ENCODE results near the gene CAMTA1.

The CAMTA1 gene

DNA sequence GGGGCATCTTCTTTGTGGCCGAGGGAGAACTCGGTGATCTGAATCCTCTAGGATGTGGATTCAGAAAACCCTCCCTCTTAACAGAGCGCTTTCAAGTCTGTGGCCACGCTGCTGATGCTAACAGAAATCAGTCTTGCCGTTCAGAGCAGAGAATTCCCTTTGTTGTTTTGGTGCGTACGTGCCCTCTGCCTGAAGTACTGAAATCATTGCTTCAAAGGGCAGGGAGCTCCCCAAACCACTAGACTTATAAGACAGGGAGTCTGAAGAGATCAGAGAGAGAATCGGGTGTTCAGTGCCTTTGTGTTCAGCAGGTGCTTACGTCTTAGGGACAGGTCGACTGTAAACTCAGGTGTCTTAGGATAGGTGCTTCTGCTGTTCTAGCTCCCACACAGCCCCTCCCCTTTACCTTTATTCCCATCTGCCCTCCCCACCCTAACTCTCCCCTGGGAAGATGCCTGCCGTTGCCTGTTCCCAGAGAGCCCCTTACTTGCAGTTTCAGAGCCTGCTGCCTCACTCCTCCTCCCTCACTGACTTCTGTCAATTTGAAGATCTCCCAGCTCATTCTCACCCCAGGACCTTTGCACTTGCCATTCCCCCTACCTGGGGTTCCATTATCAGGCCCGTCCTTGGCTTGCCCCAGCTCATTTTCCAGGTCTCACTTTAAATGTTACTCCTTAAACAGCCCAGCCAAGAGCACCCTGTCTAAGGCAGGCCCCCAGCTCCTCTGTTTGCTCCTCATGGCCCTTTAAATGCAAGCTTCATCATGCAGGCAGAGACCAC, 143.0 kb downstream of the CAMTA1 start:
- no peak for DNase-seq (ENCODE audit: low read depth)

DNA sequence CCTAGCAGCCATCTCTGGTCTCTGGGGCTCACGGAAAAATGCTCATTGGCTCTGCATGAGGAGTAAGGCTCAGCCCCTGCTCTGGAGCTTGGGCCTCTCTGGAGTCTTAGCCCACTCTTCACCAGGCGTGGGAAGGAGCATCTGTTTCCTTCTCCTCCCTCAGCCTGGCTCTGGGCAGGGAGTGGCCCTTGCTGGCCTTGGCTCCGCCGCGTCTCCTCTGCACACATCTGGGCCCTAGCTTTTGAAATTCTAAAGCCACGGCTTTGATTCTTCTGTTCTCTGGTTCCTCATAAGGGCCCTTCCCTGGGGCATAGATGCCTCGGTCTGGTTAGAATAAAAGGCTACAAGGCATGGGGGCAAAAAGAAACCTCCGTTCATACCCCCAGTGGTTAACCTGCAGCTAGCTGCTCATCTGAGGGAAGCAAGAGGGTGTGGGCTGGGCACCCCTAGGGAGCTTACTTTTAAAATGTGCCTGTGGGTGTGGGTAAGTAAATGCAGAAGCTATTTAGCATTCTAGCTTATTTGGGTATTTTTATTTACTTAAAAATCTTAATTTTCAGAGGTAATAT, 145.6 kb downstream of the CAMTA1 start:
- no peak for DNase-seq (ENCODE audit: low read depth)

DNA sequence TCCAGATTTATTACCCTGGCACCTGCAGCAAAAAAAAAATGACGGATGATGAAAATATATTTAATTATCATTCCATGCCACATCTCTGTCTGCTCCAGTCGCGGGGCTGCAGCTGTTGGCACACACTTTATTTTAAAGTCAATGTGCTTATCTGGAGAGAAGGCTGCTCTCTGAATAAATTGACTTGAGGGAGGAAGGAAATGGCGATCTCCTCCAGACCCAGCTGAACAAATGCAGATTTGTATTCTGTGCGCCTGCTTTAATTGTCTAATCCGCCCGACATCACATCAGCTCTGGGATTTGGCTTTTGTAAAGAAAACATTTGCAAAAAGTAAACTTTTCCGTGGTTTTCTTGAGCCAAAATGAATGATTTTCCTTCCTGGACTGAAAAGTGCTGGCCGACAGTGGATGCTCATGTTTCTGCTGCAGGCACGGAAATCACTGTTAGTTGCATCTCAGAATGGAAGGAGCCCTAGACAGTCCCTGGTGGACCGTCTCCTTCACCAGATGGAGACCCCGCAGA, 150.2 kb downstream of the CAMTA1 start:
- no peak for DNase-seq (ENCODE audit: low read depth)

DNA sequence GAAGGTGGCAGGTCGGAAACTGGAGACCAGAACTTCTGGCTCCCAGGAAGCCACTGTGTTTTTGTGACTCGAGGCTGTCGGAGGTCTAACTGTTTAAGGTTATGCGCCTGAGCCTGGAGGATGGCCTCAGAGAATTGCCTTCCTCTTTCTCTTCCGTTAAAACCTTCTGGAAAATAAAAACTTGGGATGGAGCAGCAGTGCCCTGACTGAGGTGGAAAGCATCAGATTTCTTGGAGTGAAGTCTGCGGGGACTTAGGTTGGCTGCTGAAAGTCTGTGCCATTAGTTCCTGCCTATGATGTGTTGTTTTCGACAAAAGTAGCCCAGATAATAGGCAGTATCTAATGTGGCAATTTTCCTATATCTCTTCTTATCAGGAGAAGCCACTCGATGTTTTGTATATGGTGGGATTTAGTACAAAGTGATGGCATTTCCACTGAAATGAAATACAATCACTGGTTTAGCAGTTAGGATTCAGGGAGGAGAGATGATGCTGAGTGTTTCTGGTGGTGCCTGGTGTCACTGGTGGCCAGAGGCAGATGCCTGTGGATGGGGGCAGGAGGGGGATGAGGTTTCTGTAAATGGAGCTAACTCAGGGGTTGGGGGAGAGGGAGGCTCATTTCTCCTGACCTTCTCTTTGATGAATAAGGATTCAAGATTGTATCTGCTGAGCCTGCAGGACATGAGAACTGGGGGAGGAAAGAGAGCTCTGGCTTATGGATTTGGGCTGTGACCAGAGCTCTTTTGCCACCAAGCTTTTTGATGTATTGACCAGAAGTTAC, 150.8 kb downstream of the CAMTA1 start:
- no peak for DNase-seq (ENCODE audit: low read depth)

DNA sequence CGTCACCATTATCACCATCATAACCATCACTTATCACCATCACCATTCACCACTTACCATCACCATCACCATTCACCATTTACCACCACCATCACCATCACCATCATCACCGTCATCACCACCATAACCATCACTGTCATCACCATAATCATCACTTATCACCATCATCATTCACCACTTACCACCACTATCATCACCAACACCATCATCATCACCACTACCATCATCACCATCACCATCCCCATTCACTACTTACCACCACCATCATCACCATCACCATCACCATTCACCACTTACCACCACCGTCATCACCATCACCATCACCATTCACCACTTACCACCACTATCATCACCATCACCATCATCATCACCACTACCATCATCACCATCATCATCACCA, 151.8 kb downstream of the CAMTA1 start:
- DNase-seq (ENCODE audit: low read depth), result no peak

DNA sequence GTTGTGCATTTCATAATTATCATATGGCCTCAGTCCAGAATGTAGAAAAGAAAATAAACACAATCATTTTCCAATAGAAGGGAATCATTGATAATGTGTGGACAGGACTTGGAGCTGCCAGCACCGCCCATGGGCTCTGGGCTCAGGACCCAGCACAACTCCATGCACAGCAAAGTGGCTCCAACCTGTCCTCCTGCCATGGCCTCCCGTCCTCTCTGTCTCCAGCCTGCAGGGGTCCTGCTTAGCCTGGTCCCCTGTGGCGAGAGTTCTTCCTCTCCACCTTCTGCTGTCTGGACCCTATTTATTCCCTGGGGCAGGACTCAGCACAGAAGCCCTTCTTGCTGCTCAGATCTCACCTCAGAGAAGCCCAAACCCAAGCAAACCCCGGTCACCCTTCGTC, 154.1 kb downstream of the CAMTA1 start:
- no peak for DNase-seq (ENCODE audit: low read depth)

DNA sequence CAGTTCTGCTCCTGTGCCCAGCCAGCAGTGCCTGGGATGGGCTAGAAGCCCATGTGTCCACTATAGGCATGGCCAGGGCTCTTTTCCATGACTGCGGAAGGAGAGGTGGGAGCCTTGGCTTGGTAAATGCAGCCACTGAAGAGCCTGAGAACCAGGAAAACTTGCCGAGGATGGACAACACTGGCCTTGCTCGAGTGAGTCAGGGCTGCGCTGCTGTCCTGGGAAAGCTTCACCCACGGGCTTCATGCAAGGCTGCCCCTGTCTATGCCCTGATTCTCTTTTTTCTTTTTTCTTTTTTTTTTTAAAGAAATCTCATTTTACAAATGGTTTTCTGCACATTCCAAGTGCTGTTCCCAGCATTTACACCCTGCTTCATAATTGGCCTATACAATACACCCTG, 156.5 kb downstream of the CAMTA1 start:
- no peak for DNase-seq (ENCODE audit: low read depth)

DNA sequence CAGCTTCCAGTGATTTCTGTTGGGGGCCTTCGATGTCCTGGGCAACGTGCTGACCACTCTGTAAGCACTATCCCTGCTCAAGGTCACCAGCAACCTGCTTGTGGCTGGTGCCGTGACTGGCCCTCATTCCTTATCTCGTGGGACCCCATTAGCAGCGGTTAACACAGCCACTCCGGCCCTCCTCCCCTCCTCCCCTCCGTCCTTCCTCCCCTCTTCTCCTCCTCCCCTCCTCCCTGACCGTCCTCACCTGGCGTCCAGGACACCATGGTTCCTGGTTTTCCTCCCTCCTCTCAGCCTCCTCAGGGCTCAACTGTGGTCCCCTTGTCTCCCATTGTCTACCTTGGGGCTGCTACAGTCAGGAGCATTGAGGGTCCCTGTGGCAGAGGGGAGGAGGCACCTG, 157.7 kb downstream of the CAMTA1 start:
- no peak for DNase-seq (ENCODE audit: low read depth)

DNA sequence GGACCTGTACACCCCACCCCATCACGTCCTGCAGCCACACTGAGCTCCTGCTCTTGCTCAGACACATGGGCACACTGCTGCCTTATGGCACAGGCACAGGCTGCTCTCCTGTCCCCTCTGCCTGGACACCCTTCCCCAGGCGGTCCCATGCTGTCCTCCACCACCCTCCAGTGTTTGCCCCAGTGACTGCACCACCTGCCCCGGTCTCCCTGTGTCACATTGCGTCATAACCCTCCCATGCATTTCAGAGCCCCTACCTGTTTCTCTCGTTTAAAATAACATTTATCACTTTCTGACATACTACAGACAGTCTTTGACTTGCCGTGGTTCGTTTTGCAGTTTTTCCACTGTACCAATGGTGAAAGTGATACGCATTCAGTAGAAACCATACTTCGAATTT, 159.2 kb downstream of the CAMTA1 start:
- DNase-seq (ENCODE audit: low read depth), result no peak

DNA sequence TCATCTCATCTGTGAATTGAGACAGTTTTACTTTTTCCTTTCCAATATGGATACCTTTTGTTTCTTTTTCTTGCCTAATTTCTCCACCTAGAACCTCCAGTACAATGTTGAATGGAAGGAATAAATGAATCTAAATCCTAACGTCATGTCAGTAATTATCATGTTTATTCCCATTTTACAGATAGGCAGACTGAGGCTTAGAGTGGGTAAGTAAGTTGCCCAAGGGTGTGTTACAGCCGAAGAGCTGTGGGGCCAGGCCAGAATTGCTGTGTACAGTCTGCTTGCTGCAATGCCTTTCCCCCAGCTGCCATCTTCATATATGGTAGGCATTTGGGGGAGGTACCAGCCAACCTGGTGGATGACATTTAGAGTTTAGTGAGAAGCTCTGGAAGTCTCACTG, 162.7 kb downstream of the CAMTA1 start:
- DNase-seq (ENCODE audit: low read depth), result no peak

DNA sequence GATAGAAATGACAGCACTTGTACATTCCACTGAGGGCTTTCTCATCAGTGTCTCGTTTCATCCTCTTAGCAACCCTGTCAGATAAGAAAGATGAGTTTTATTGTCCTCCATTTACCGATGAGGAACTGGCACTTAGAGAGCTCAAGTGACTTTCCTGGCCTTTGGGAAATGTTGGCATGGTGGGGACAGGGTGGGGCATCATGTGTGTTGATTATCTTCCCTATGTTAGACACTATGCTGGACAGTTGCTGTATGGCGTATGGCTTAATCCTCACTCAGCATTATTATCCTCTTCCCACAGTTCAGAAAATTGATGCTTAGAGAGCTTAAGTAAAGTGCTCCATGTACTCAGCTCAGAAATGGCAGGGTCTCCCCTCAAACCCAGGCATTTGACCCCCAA, 163.2 kb downstream of the CAMTA1 start:
- DNase-seq (ENCODE audit: low read depth), result no peak

DNA sequence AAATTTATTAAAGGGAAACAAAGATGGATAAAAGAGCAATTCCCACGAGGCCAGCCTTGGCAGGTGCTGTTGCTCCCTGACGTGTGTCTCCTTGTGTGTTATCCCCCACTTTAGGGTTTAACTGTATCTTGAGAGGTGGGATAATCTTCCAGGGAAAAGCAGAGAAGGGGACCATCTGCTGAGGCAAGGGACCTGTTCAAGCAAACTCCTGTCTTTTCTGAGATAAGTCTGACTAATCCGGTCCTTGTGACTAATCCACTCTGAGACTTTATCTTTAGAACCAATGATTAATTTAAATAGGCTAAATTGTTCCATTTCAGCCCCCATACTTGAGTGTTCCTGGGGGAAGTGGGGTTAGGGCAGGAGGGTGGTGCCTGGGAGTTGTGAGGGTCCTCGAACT, 163.6 kb downstream of the CAMTA1 start:
- no peak for DNase-seq (ENCODE audit: low read depth)

DNA sequence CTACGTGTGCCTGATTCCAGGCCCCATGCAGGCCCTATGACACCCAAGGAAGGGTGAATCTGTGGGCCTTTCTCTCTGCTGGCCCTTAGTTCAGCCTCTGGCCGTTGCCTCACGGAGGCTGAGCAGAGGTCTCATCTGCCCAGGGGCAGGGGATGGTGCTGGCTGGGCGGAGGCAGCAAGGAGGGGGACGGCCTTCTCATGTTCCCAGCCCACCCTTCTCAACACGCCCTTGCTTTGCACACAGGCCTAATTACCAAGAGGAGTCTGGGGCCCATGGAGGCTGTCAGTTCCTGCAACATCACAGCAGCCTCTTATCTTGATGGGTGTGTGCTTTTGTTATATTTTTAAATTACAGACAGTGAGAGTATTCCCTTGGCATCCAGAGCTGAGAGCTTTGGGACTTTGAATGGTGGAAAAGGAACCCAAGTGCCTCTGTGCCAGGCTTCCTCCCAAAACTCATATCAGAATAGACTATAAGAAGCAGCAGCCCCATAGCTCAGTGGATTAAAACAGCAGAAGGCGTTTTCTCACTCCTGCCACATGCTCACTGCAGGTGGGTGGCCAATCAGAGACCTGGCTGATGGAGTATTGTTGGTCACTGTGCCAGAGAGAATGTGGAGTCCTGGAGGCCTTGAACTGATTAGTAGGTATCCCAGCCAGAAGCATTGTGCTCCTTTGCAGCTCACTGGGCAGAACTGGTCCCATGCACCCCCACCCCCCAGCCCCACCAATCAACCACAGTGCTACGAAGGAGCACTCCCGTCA, 164.9 kb downstream of the CAMTA1 start:
- no peak for DNase-seq (ENCODE audit: low read depth)

DNA sequence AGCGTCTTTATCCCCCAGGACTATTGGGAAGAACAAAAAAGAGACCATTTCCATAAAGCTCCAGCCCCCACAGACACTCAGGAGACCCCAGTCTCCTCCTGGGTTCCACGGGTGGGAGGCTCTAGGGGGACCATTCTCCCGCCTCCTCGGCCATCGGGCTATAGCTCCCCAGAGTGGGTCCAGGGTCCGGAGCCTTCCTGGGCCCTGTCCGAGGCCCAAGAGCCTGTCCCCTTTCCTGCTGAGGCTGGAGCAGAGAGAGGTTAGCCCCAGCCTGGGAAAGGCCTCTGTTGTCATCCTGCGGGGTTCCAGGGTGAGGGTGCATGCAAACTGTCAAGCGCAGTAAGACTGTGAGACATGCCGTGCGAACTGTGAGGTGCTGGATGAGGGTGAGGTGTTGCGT, 166.3 kb downstream of the CAMTA1 start:
- no peak for DNase-seq (ENCODE audit: low read depth)

DNA sequence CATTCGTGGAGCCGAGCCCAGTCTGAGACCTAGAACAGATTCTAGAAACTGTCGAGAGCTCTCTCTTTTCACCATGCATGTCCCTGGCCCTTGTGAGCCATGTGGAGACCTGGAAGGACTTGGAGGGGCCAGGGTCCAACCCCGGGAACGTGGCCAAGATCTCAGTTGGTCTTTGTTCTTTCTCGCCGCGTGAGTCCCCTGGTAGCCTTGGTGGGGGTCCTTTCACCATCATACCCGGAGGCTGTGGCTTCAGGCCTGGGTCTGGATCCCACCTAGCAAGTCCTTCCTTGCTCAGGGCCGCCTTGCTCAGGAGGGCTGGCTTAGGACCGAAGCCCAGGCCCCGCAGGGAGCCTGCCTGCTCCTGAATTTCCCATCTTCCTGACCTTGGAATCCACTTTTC, 168.0 kb downstream of the CAMTA1 start:
- DNase-seq (ENCODE audit: low read depth), result no peak

DNA sequence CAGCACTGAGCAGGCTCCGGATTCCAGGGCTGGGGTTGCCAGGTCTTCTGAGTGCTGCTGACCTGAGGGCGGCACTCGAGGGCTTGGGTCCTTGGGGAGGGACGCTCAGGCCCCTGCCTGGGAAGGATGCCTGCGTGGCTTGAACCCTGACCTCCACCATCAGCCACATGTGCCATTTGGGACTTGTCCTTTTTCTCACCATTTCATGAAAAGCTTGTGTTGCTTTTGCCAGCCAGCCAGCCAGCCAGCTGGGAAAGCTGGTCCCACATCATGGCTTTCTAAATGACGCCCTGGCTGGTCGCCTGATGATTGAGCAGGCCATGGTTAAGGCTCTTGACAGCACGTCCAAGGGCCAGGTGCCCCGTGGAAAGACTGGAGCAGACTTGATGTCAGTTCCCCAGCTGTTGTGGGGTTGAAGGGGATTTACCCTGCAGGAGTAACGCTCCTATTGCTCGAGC, 168.7 kb downstream of the CAMTA1 start:
- DNase-seq (ENCODE audit: low read depth), result no peak

DNA sequence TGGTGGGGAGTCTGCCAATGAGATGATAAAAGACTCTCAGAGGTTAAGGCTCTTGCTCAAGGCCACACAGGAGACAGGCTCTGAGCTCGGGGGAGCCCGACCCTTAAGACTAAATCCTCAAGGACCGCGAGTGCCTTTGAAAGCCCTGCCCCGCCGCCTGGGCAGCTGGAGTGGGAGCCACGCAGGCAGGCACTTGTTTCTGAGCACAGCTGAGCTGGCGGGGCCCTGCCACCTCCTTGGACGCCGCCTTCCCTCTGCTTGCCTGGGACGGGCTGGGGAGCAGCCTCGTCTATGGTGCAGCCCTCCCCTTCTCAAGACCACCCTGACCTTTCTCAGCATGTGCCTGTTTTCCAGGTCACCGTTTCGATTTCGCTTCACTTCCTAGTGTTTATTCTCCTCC, 169.3 kb downstream of the CAMTA1 start:
- no peak for DNase-seq (ENCODE audit: low read depth)

DNA sequence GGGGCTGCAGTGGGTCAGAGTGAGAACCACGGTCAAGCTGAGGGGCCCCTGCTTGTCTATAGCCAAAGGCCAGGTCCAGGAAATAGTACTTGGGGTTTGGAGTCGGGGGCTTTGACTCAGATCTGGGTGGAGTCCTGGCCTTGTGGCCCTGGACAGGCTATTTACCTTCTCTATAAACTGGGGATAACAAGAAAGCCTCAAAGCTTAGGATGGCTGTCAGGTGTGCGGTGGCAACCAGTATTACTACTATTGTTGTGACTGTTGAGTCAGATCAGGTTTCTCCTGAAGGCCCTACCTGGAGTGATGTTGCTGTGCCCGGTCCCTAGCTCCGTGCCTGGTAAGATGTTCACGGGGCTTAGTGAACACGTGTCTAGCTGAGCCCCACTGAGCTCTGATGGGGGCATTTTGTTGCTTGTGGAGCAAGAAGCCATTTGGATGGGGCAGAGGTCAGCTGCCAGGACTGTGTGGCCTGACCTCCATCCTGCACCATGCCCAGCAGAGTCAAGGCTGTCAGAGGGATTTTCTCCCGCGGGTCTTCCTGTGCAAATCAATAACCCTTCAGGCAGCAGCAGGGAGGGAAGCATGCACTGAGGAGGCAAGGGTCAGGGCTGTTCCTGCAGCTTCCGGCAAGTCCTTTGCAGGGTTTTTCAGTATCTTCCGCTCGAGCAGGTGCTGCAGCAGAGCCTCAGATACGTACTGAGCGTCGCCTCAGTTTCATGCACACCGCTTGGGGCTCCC, 170.3 kb downstream of the CAMTA1 start:
- no peak for DNase-seq (ENCODE audit: low read depth)

DNA sequence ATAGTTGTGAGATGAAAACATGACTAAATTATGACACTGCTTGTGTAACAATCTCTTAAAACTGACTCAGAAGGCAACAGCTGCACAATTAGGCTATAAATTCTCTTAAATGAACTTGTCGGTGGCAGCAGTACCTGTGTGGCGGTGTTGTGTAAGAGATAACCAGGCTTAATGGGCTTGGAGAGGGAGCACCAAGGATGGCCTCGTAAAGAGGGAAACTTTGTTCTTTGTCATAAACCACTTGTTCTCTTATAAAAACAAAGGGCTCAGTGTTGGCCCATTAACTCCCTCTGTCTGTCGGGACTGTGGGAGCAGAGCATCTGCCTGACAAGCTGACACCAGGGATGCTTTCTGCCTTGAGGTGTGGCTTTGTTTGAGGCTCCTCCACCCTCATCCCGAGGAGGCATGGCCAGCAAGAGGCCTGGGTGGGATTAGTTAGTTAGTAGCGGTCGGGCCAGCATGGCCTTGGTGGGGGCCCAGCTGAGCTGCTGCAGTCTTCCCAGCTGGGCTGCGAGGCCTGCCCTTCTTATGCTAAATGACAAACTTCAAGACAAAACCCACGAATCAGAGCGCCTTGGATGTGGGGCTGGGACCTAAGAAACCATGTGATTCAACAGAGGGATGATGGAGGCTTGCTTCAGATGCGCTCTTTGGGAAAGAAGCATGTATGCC, 171.4 kb downstream of the CAMTA1 start:
- no peak for DNase-seq (ENCODE audit: low read depth)

DNA sequence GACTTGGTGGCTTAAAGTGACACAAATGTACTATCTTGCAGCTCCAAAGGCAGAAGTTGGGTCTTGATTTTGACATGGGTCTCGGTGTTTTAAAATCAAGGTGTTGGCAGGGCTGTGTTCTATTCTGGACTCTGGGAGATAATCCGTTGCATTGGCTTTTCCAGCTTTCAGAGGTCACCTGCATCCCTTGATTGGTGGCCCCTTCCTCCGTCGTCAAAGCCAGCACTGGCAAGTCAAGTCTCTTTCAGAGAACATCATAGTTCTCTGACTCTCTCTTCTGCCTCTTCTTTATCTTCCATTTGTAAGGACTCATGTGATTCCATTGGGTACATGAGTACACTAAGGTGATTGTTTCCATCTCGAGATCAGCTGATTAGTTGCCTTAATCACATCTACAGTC, 172.1 kb downstream of the CAMTA1 start:
- DNase-seq (ENCODE audit: low read depth), result no peak
